Muscle layer of colon (tissue), 2 donors: ENCODE measurements around the gene PRKCH.

Experiments
- H3K27ac ChIP-seq: one replicate; pipeline ENCODE4 v1.7.0; 2013; ENCODE audit warnings: low read depth, mild to moderate bottlenecking, low read length, moderate library complexity
- H3K27me3 ChIP-seq, 2 donors: one replicate each; pipeline ENCODE4 v1.7.0; 2013; ENCODE audit warnings: low read length in 2 of 2, mild to moderate bottlenecking in 2 of 2; ENCODE audit not compliant: insufficient read depth in 2 of 2, control insufficient read depth in 1 of 2
- H3K36me3 ChIP-seq: one replicate; pipeline ENCODE4 v1.7.0; 2013; ENCODE audit warnings: mild to moderate bottlenecking, low read length; ENCODE audit not compliant: insufficient read depth
- H3K4me1 ChIP-seq: one replicate; pipeline ENCODE4 v1.7.0; 2013; ENCODE audit warnings: mild to moderate bottlenecking, low read length; ENCODE audit not compliant: insufficient read depth
- H3K4me3 ChIP-seq, 2 donors: one replicate each; pipeline ENCODE4 v1.7.0; 2013; ENCODE audit warnings: low read length in 2 of 2, low read depth in 1 of 2, mild to moderate bottlenecking in 1 of 2, moderate library complexity in 1 of 2
- H3K9ac ChIP-seq: one replicate; pipeline ENCODE4 v1.7.0; 2013; ENCODE audit warnings: low read length
- H3K9me3 ChIP-seq: one replicate; pipeline ENCODE4 v1.7.0; 2013; ENCODE audit warnings: mild to moderate bottlenecking, low read length
- donor health status: abdominal sarcoma.
- donor health status: Adenocarcinoma of cecum.

The PRKCH gene

GRCh38 chr14:61515436-61516117 is 194.2 kb downstream of the PRKCH start:
- no peaks in the 10 kb centered on the region for H3K9me3 ChIP-seq
- H3K4me1 ChIP-seq, result no peaks in the 10 kb centered on the region
- no peak overlapping the region for H3K4me3 ChIP-seq

GRCh38 chr14:61516118-61516743 is 194.9 kb downstream of the PRKCH start:
- no peaks in the 10 kb centered on the region for H3K36me3 ChIP-seq
- H3K9ac ChIP-seq, result no peak overlapping the region
- no peaks in the 10 kb centered on the region for H3K27me3 ChIP-seq
- no peaks in the 10 kb centered on the region for H3K4me1 ChIP-seq
- no peak overlapping the region for H3K27ac ChIP-seq
- no peak overlapping the region for H3K4me3 ChIP-seq
- no peaks in the 10 kb centered on the region for H3K9me3 ChIP-seq

More at GRCh38 chr14:61515436-61516117, 194.2 kb downstream of the PRKCH start:
- Histone ChIP-seq H3K9ac (no peak overlapping the region), H3K27me3 (no peaks in the 10 kb centered on the region), H3K27ac (no peak overlapping the region), H3K36me3 (no peaks in the 10 kb centered on the region)

- Histone ChIP-seq H3K4me3 (no peak overlapping the region), H3K27me3 (no peaks in the 10 kb centered on the region), H3K9me3 (no peaks in the 10 kb centered on the region), H3K27ac (no peak overlapping the region), H3K4me1 (no peaks in the 10 kb centered on the region), H3K36me3 (no peaks in the 10 kb centered on the region), H3K9ac (no peak overlapping the region)
Measured at GRCh38 chr14:61516964-61517653, 195.7 kb downstream of the PRKCH start.

- H3K27me3 ChIP-seq, result no peaks in the 10 kb centered on the region
- H3K36me3 ChIP-seq, result no peaks in the 10 kb centered on the region
- no peak overlapping the region for H3K27ac ChIP-seq
- no peaks in the 10 kb centered on the region for H3K9me3 ChIP-seq
- no peak overlapping the region for H3K9ac ChIP-seq
- H3K4me3 ChIP-seq, result no peak overlapping the region
- no peaks in the 10 kb centered on the region for H3K4me1 ChIP-seq
Measured at GRCh38 chr14:61517911-61518384, 196.6 kb downstream of the PRKCH start.

- Histone ChIP-seq H3K4me3 (no peak overlapping the region), H3K27me3 (no peaks in the 10 kb centered on the region), H3K4me1 (no peaks in the 10 kb centered on the region), H3K36me3 (no peaks in the 10 kb centered on the region), H3K27ac (no peak overlapping the region), H3K9ac (no peak overlapping the region), H3K9me3 (no peaks in the 10 kb centered on the region)
Measured at GRCh38 chr14:61518403-61518802, 197.0 kb downstream of the PRKCH start.

GRCh38 chr14:61519106-61519505 is 197.7 kb downstream of the PRKCH start:
- no peak overlapping the region for H3K4me3 ChIP-seq

GRCh38 chr14:61519735-61520134 is 198.4 kb downstream of the PRKCH start:
- Histone ChIP-seq H3K4me3 (no peak overlapping the region), H3K27ac (no peak overlapping the region), H3K4me1 (peaks cover under 1% of the 10 kb centered on the region), H3K9me3 (no peaks in the 10 kb centered on the region), H3K36me3 (no peaks in the 10 kb centered on the region), H3K27me3 (no peaks in the 10 kb centered on the region), H3K9ac (no peak overlapping the region)

More at GRCh38 chr14:61519106-61519505, 197.7 kb downstream of the PRKCH start:
- no peaks in the 10 kb centered on the region for H3K27me3 ChIP-seq
- H3K36me3 ChIP-seq, result no peaks in the 10 kb centered on the region
- H3K4me1 ChIP-seq, result no peaks in the 10 kb centered on the region
- H3K9me3 ChIP-seq, result no peaks in the 10 kb centered on the region
- no peak overlapping the region for H3K27ac ChIP-seq
- H3K9ac ChIP-seq, result no peak overlapping the region

- Histone ChIP-seq H3K36me3 (no peaks in the 10 kb centered on the region), H3K9ac (no peak overlapping the region), H3K4me1 (peaks cover 7% of the 10 kb centered on the region), H3K9me3 (no peaks in the 10 kb centered on the region), H3K27ac (no peak overlapping the region), H3K27me3 (no peaks in the 10 kb centered on the region), H3K4me3 (no peak overlapping the region)
Measured at GRCh38 chr14:61520576-61520975, 199.2 kb downstream of the PRKCH start.

GRCh38 chr14:61521773-61522172 is 200.4 kb downstream of the PRKCH start:
- H3K9me3 ChIP-seq, result no peaks in the 10 kb centered on the region
- no peaks in the 10 kb centered on the region for H3K36me3 ChIP-seq
- no peak overlapping the region for H3K9ac ChIP-seq
- H3K27ac ChIP-seq, result no peak overlapping the region
- H3K4me3 ChIP-seq, result no peak overlapping the region
- H3K27me3 ChIP-seq, result no peaks in the 10 kb centered on the region
- peaks cover 7% of the 10 kb centered on the region for H3K4me1 ChIP-seq

GRCh38 chr14:61523751-61524150 is 202.4 kb downstream of the PRKCH start:
- no peaks in the 10 kb centered on the region for H3K27me3 ChIP-seq
- no peak overlapping the region for H3K27ac ChIP-seq
- no peak overlapping the region for H3K9ac ChIP-seq
- H3K36me3 ChIP-seq, result no peaks in the 10 kb centered on the region
- H3K4me1 ChIP-seq, result peaks cover 7% of the 10 kb centered on the region
- H3K4me3 ChIP-seq, result no peak overlapping the region
- no peaks in the 10 kb centered on the region for H3K9me3 ChIP-seq

GRCh38 chr14:61524211-61524806 is 202.9 kb downstream of the PRKCH start:
- H3K9me3 ChIP-seq, result no peaks in the 10 kb centered on the region

More at GRCh38 chr14:61524211-61524806, 202.9 kb downstream of the PRKCH start:
- no peak overlapping the region for H3K4me3 ChIP-seq
- H3K27me3 ChIP-seq, result no peaks in the 10 kb centered on the region
- H3K4me1 ChIP-seq, result peaks cover 7% of the 10 kb centered on the region
- H3K36me3 ChIP-seq, result no peaks in the 10 kb centered on the region
- H3K27ac ChIP-seq, result no peak overlapping the region
- no peak overlapping the region for H3K9ac ChIP-seq
